HG03442 (cell line): Measurements from ENCODE around the gene SEPTIN12.

Experiments used
- ATAC-seq: cut with Tn5 transposase; IDR thresholded peaks from one replicate; pipeline ENCODE4 v1.9.1; 2021; ENCODE audit warnings: mild to moderate bottlenecking, moderate library complexity; ENCODE audit not compliant: unreplicated experiment

The SEPTIN12 gene

GRCh38 chr16:4803401-4803844, 15.3 kb upstream of the SEPTIN12 start:
- ATAC-seq, result no peak

GRCh38 chr16:4802659-4803287, 14.6 kb upstream of the SEPTIN12 start:
- ATAC-seq, result peak; percentile 90

- ATAC-seq, result peak; percentile 41
Observed at GRCh38 chr16:4801962-4802658, 14.0 kb upstream of the SEPTIN12 start, which contains the start of gene ROGDI. Gene ROGDI (minus strand): TSS chr16:4802633. CDS start chr16:4802571, 62 bp downstream.

GRCh38 chr16:4801051-4801961, 13.2 kb upstream of the SEPTIN12 start:
- no peak for ATAC-seq

GRCh38 chr16:4800290-4801041, 12.3 kb upstream of the SEPTIN12 start:
- no peak for ATAC-seq

GRCh38 chr16:4799171-4799855, 11.2 kb upstream of the SEPTIN12 start:
- no peak for ATAC-seq

- ATAC-seq, result no peak
Observed at GRCh38 chr16:4798456-4798855, 10.3 kb upstream of the SEPTIN12 start.

- no peak for ATAC-seq
Observed at GRCh38 chr16:4797805-4798252, 9.7 kb upstream of the SEPTIN12 start.

GRCh38 chr16:4796982-4797804, 9.0 kb upstream of the SEPTIN12 start:
- no peak for ATAC-seq

- no peak for ATAC-seq
Observed at GRCh38 chr16:4795828-4796572, 7.9 kb upstream of the SEPTIN12 start.

GRCh38 chr16:4795181-4795827, 7.2 kb upstream of the SEPTIN12 start, which contains the start of gene SMIM22:
Gene SMIM22 (plus strand): TSS chr16:4795369. CDS start chr16:4795735, 366 bp downstream.
- no peak for ATAC-seq

GRCh38 chr16:4792951-4793513, 4.9 kb upstream of the SEPTIN12 start:
- ATAC-seq, result no peak

GRCh38 chr16:4790871-4791270, 2.7 kb upstream of the SEPTIN12 start:
- no peak for ATAC-seq

GRCh38 chr16:4790261-4790660, 2.1 kb upstream of the SEPTIN12 start:
- ATAC-seq, result no peak

GRCh38 chr16:4788910-4789309, 765 bp upstream of the SEPTIN12 start:
- ATAC-seq, result no peak

GRCh38 chr16:4788489-4788889, 344 bp upstream of the SEPTIN12 start:
- no peak for ATAC-seq

GRCh38 chr16:4787068-4787467, 1.1 kb downstream of the SEPTIN12 start:
- no peak for ATAC-seq
